OCI-LY1 (cell line): Measurements from ENCODE around the gene CNBD2.
"Not testable (repeated sequence)": the region's sequence is repeated elsewhere in the genome, so short reads cannot be mapped to it uniquely, and the experiment has no call there.

Experiments used
- CTCF ChIP-seq: fragments of 200-600 bp; sonication (generic), shearing (Covaris generic); IDR thresholded peaks from 2 replicates; pipeline ENCODE4 v1.5.1; 2017; ENCODE audit warnings: mild to moderate bottlenecking, antibody characterized with exemption, low read length, moderate library complexity, mixed read lengths
- EZH2 ChIP-seq: fragments of 200-600 bp; sonication (generic), shearing (Covaris generic); IDR thresholded peaks from 2 replicates; pipeline ENCODE4 v1.8.0; 2017; ENCODE audit warnings: borderline replicate concordance, mixed run types, mild to moderate bottlenecking, antibody characterized with exemption, low read length, moderate library complexity, mixed read lengths

- TF ChIP-seq CTCF, EZH2: not testable (repeated sequence)
Observed at GRCh38 chr20:36077762-36078161, 109.4 kb downstream of the CNBD2 start.
